ENCODE measurements around the gene PLEKHA6. TPM values are rescaled to one million over a fixed set of nuclear protein-coding genes. Genes with fewer than 3 reads are reported as not detected.

PLEKHA6 gene
- total RNA-seq, 2 donors from 2014 or later = 24.5 to 49.3 TPM

DNA sequence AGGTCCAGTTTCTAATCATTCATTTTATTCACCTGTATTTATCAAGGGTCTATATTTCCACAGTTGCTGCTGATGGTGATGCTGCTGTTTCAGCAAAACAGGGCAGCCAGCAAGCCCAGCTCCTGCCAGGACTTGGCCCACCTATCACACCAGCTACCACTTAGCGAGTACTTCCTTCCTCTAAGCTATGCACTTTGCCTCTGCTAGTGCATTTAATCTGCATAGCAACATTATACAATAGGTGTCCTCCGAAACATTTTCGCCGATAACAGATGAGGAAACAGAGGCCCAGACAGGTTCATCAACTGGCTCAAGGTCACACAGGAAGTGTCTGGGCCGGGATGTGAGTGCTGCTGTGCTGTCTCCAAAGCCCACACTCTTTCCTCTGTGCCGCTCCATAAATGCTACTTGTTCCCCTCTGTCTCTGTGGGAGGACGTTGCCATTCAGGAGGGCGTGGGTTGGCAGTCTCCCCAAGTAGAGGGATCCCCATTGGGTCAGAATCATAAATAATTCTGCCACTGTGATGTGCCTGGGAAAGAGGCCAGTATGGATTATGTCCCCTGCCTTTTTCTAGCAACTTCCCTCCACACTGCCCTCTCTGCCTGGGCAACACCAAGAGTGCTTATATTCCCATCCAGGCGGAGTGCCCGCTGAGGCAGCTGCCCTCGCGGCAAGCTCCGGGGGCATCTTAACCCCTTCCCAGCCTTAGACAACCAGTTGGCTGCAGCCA, 9.4 kb upstream of the PLEKHA6 start:
- Histone ChIP-seq H3K9me3 (no peaks in the 10 kb centered on the region), H3K4me1 (replicated peaks) (peaks cover under 1% of the 10 kb centered on the region), H3K36me3 (no peaks in the 10 kb centered on the region), H3K27me3 (replicated peaks; ENCODE audit: insufficient read depth) (no peaks in the 10 kb centered on the region), H3K4me3 (no peak overlapping the region), H3K27ac (no peak overlapping the region)
- DNase-seq (ENCODE audit: low spot score) = no peak
- 47% methylated on average over 13 of the region's 13 CpGs for WGBS
- intact Hi-C loops (cut with DNase I) = loop anchor here (5.0 kb wide), 1 partner anchor 133 kb away; no protein-coding TSS in a partner anchor
- TF ChIP-seq POLR2AphosphoS5 (IDR thresholded peaks at IDR 0.05) (no peak), POLR2A (IDR thresholded peaks at IDR 0.05) (no peak)
- TF ChIP-seq, protein P1, sequence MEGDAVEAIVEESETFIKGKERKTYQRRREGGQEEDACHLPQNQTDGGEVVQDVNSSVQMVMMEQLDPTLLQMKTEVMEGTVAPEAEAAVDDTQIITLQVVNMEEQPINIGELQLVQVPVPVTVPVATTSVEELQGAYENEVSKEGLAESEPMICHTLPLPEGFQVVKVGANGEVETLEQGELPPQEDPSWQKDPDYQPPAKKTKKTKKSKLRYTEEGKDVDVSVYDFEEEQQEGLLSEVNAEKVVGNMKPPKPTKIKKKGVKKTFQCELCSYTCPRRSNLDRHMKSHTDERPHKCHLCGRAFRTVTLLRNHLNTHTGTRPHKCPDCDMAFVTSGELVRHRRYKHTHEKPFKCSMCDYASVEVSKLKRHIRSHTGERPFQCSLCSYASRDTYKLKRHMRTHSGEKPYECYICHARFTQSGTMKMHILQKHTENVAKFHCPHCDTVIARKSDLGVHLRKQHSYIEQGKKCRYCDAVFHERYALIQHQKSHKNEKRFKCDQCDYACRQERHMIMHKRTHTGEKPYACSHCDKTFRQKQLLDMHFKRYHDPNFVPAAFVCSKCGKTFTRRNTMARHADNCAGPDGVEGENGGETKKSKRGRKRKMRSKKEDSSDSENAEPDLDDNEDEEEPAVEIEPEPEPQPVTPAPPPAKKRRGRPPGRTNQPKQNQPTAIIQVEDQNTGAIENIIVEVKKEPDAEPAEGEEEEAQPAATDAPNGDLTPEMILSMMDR (IDR thresholded peaks at IDR 0.05) = no peak

DNA sequence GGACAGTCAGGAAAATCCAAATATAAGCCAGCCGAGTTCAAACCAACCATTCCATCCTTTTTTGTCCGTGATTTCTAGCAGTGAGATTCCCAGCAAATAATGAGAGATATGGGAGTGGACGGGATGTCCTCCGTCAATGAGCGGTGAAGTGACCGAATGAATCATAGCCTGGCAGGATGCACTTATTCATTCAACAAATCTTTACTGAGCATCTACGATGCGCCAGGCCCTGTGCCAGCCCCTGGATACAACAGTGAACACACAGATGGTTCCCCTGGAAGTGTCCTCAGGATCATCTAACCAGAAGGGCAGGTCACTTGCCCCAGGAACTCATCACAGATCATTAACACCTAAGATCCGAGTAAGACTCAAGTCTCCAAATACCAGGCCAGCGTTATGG, 8.2 kb upstream of the PLEKHA6 start:
- no peak overlapping the region for H3K27ac ChIP-seq
- no peak overlapping the region for H3K4me3 ChIP-seq
- TF ChIP-seq POLR2A (IDR thresholded peaks at IDR 0.05) (no peak), POLR2AphosphoS5 (IDR thresholded peaks at IDR 0.05) (no peak)
- TF ChIP-seq, protein P1 (IDR thresholded peaks at IDR 0.05) = no peak
- intact Hi-C loops (cut with DNase I) = loop anchor here (5.0 kb wide), 1 partner anchor 134 kb away; no protein-coding TSS in a partner anchor
- H3K27me3 ChIP-seq (replicated peaks; ENCODE audit: insufficient read depth) = no peaks in the 10 kb centered on the region
- no peaks in the 10 kb centered on the region for H3K36me3 ChIP-seq
- no peak for DNase-seq (ENCODE audit: low spot score)
- no peaks in the 10 kb centered on the region for H3K9me3 ChIP-seq
- WGBS = 66% methylated on average over 10 of the region's 10 CpGs
- peaks cover 6% of the 10 kb centered on the region for H3K4me1 ChIP-seq (replicated peaks)

DNA sequence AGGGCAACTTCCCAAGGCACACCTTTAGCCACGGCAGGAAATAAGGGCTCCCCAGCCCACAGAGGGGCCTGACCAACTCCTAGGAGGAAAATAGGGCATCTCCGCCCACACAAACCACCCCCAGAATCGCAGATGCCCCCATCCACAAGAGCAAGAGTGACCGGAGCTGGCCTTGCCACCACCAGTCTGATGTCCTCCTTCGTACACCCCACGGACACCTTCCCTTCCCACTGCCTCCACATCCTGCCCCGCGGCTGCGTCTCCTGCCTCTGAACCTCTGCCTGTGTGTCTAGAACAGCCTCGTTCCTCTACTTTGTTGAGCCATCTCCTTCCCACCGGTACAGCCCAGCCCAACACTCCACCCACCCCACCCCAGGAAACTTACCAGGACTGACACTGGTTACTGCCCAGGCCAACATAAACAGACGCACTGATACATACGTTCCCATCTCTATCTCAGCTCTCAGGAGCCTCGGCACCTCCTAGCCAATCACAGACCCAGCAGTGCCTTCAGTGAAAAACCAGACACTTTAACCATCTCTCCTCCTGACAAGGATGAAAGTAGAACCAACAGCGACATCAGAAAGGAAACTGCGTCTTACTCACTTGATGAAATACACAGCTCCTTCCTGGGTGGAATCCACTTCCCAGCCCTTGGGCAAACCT, 7.6 kb upstream of the PLEKHA6 start:
- no peak overlapping the region for H3K4me3 ChIP-seq
- no peaks in the 10 kb centered on the region for H3K27me3 ChIP-seq (replicated peaks; ENCODE audit: insufficient read depth)
- TF ChIP-seq, protein P1 (IDR thresholded peaks at IDR 0.05) = no peak
- no peak for TF ChIP-seq POLR2A (IDR thresholded peaks at IDR 0.05)
- TF ChIP-seq POLR2AphosphoS5 (IDR thresholded peaks at IDR 0.05) = no peak
- WGBS = 82% methylated on average over 16 of the region's 16 CpGs
- no peak for DNase-seq (ENCODE audit: low spot score)
- no peaks in the 10 kb centered on the region for H3K9me3 ChIP-seq
- no peaks in the 10 kb centered on the region for H3K36me3 ChIP-seq
- intact Hi-C loops (cut with DNase I) = loop anchor here (5.0 kb wide), 1 partner anchor 135 kb away; no protein-coding TSS in a partner anchor
- peaks cover 7% of the 10 kb centered on the region for H3K4me1 ChIP-seq (replicated peaks)
- H3K27ac ChIP-seq = no peak overlapping the region

DNA sequence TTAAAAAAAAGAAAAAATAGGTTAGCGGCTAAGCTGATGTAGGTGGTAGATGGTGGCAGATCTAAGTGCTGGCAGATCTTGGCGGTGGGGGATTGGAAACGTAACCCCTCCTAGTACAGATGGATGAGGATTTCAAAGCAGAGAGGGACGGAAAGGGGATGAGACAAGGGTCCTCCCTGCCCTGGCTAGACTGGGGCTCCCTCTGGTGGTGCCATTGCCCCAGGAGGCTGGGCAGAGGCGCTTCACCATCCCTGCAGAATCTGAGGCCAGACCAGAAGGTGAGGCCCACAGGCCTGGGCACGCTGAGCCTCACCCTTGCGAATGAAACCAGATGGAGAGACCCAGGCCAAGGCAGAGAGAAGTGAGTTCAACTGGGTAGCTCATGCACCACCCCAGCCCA, 7.0 kb upstream of the PLEKHA6 start:
- Histone ChIP-seq H3K27me3 (replicated peaks; ENCODE audit: insufficient read depth) (no peaks in the 10 kb centered on the region), H3K4me1 (replicated peaks) (peaks cover 7% of the 10 kb centered on the region), H3K36me3 (no peaks in the 10 kb centered on the region), H3K9me3 (no peaks in the 10 kb centered on the region), H3K4me3 (no peak overlapping the region), H3K27ac (no peak overlapping the region)
- TF ChIP-seq, protein P1 (IDR thresholded peaks at IDR 0.05) = peak in 1 of 4 experiments; percentile 39
- TF ChIP-seq POLR2AphosphoS5 (IDR thresholded peaks at IDR 0.05) = no peak
- intact Hi-C loops (cut with DNase I) = loop anchor here (5.0 kb wide), 1 partner anchor 136 kb away; no protein-coding TSS in a partner anchor
- DNase-seq (ENCODE audit: low spot score) = no peak
- 83% methylated on average over 7 of the region's 7 CpGs for WGBS

Data from prostate gland (tissue), 2 donors.